Coronary artery (tissue), 2 donors: ENCODE data around the gene LCE2C.
"Not testable (repeated sequence)": the region's sequence is repeated elsewhere in the genome, so short reads cannot be mapped to it uniquely, and the experiment has no call there.

ENCODE experiments used
- DNase-seq: peaks from one replicate; pipeline ENCODE4 v3.0.0-alpha.2; 2017; ENCODE audit warnings: low spot score
- H3K27ac ChIP-seq, 2 donors: fragments of 200-600 bp; sonication (generic); one replicate each; pipeline ENCODE4 v1.5.1; 2016 to 2019
- H3K4me3 ChIP-seq: fragments of 200-600 bp; sonication (generic); 2 replicates; pipeline ENCODE4 v1.5.1; 2016; ENCODE audit warnings: mild to moderate bottlenecking, moderate library complexity
- CTCF ChIP-seq: fragments of 200-600 bp; sonication (generic); IDR thresholded peaks from one replicate; pipeline ENCODE4 v1.5.1; 2019; ENCODE audit warnings: antibody characterized with exemption

LCE2C gene

GRCh38 chr1:152681616-152682015, 6.5 kb downstream of the LCE2C start:
- Histone ChIP-seq H3K27ac (no peak overlapping the region), H3K4me3 (no peak overlapping the region)
- TF ChIP-seq CTCF = no peak
- no peak for DNase-seq

GRCh38 chr1:152683846-152684245, 8.8 kb downstream of the LCE2C start:
- Histone ChIP-seq H3K27ac (no peak overlapping the region), H3K4me3 (no peak overlapping the region)
- no peak for TF ChIP-seq CTCF
- no peak for DNase-seq

GRCh38 chr1:152685823-152686222, 10.7 kb downstream of the LCE2C start, which contains the start of gene LCE2B:
LCE2B (plus strand) TSS chr1:152686123; CDS start chr1:152686844, 721 bp downstream.
- not testable (repeated sequence) for H3K4me3 ChIP-seq, DNase-seq, H3K27ac ChIP-seq

GRCh38 chr1:152697701-152698600, 22.9 kb downstream of the LCE2C start, which contains the start of gene LCE2A:
LCE2A (plus strand) TSS chr1:152698345; CDS start chr1:152698902, 557 bp downstream.
- no peak for TF ChIP-seq CTCF
- no peak within 1 kb of the TSS for H3K4me3 ChIP-seq
- no peak within 1 kb of the TSS for H3K27ac ChIP-seq
- no peak for DNase-seq

- no peak overlapping the region for H3K4me3 ChIP-seq
- no peak overlapping the region for H3K27ac ChIP-seq
- no peak for DNase-seq
- TF ChIP-seq CTCF = no peak
Observed at GRCh38 chr1:152699746-152700145, 24.7 kb downstream of the LCE2C start.

- DNase-seq = no peak
- H3K27ac ChIP-seq = no peak within 1 kb of the TSS
- no peak within 1 kb of the TSS for H3K4me3 ChIP-seq
- TF ChIP-seq CTCF = no peak
Observed at GRCh38 chr1:152707860-152708259, 32.8 kb downstream of the LCE2C start, which contains the start of gene LCE4A. LCE4A (plus strand) TSS chr1:152708160; CDS start chr1:152709076, 916 bp downstream.

- TF ChIP-seq CTCF = no peak
- DNase-seq = no peak
- no peak overlapping the region for H3K4me3 ChIP-seq
Observed at GRCh38 chr1:152718238-152718637, 43.2 kb downstream of the LCE2C start.

More at GRCh38 chr1:152718238-152718637, 43.2 kb downstream of the LCE2C start:
- H3K27ac ChIP-seq = no peak overlapping the region
